SK-N-SH treated with all-trans-retinoic acid at 6 μM for 48 hours (cell line): Measurements from ENCODE around the gene CNNM1.
A peak's percentile ranks its signal among the peaks of the same experiment; 100 is the strongest.

Experiments
- ATAC-seq: fragments of 200-7000 bp; cut with Tn5 transposase; 3 replicates; pipeline ENCODE4 v1.9.1; 2020; ENCODE audit warnings: mild to moderate bottlenecking, moderate library complexity
- BACH2 ChIP-seq: fragments of 250-450 bp; sonication (Bioruptor Pico); IDR thresholded peaks from 2 replicates; pipeline ENCODE4 v1.9.0; 2021; ENCODE audit warnings: mild to moderate bottlenecking, borderline replicate concordance
- ESRRG ChIP-seq: fragments of 250-450 bp; sonication (Bioruptor Pico); IDR thresholded peaks from 2 replicates; pipeline ENCODE4 v1.6.1; 2021; ENCODE audit warnings: mild to moderate bottlenecking
- ISL1 ChIP-seq: fragments of 250-450 bp; sonication (Bioruptor Pico); IDR thresholded peaks from 2 replicates; pipeline ENCODE4 v2.1.2; 2022; ENCODE audit warnings: mild to moderate bottlenecking, moderate library complexity
- OSR1 ChIP-seq: fragments of 250-450 bp; sonication (Bioruptor Pico); IDR thresholded peaks from 2 replicates; pipeline ENCODE4 v1.8.0; 2022; ENCODE audit warnings: moderate library complexity, mild to moderate bottlenecking, inconsistent platforms
- PPARA ChIP-seq: fragments of 250-450 bp; sonication (Bioruptor Pico); IDR thresholded peaks from 2 replicates; pipeline ENCODE4 v1.5.0; 2020; ENCODE audit warnings: mild to moderate bottlenecking, borderline replicate concordance
- RARB ChIP-seq: fragments of 250-450 bp; sonication (Bioruptor Pico); IDR thresholded peaks from 2 replicates; pipeline ENCODE4 v1.8.0; 2021; ENCODE audit warnings: mild to moderate bottlenecking, moderate library complexity
- SNAI2 ChIP-seq: fragments of 250-450 bp; sonication (Bioruptor Pico); IDR thresholded peaks from 2 replicates; pipeline ENCODE4 v1.5.0; 2020; ENCODE audit warnings: mild to moderate bottlenecking, moderate library complexity
- TCF4 ChIP-seq: fragments of 250-450 bp; sonication (Bioruptor Pico); IDR thresholded peaks from 2 replicates; pipeline ENCODE4 v1.8.0; 2021; ENCODE audit warnings: mild to moderate bottlenecking, moderate library complexity, borderline replicate concordance
- TOX ChIP-seq: fragments of 250-450 bp; sonication (Bioruptor Pico); IDR thresholded peaks from 2 replicates; pipeline ENCODE4 v1.8.0; 2021; ENCODE audit warnings: mild to moderate bottlenecking, moderate library complexity, borderline replicate concordance
- ZC3H10 ChIP-seq: fragments of 250-450 bp; sonication (Bioruptor Pico); IDR thresholded peaks from 2 replicates; pipeline ENCODE4 v1.5.1; 2021; ENCODE audit warnings: mild to moderate bottlenecking, moderate library complexity
- ZFP3 ChIP-seq: fragments of 250-450 bp; sonication (Bioruptor Pico); IDR thresholded peaks from 2 replicates; pipeline ENCODE4 v1.5.0; 2020; ENCODE audit warnings: mild to moderate bottlenecking, moderate library complexity
- ZFP30 ChIP-seq: fragments of 450-650 bp; formaldehyde crosslinking; IDR thresholded peaks from 2 replicates; pipeline ENCODE4 v1.5.0; 2022; ENCODE audit warnings: mild to moderate bottlenecking, moderate library complexity
- ZNF565 ChIP-seq: fragments of 450-650 bp; formaldehyde crosslinking; conservative IDR thresholded peaks from 2 replicates; pipeline ENCODE4 v1.5.0; 2020; ENCODE audit warnings: low read depth, mild to moderate bottlenecking, moderate library complexity
- ZNF70 ChIP-seq: fragments of 450-650 bp; formaldehyde crosslinking; IDR thresholded peaks from 2 replicates; pipeline ENCODE4 v1.5.0; 2020; ENCODE audit warnings: mild to moderate bottlenecking, moderate library complexity
- ZNF8 ChIP-seq: fragments of 450-650 bp; formaldehyde crosslinking; IDR thresholded peaks from 2 replicates; pipeline ENCODE4 v1.5.0; 2020; ENCODE audit warnings: mild to moderate bottlenecking, moderate library complexity
- TF ChIP-seq, protein P1 (sequence below): fragments of 250-450 bp; sonication (Bioruptor Pico); IDR thresholded peaks from 2 replicates; pipeline ENCODE4 v1.5.1; 2021; ENCODE audit warnings: mild to moderate bottlenecking, moderate library complexity
- TF ChIP-seq, protein P2 (sequence below): fragments of 250-450 bp; sonication (Bioruptor Pico); IDR thresholded peaks from 2 replicates; pipeline ENCODE4 v1.5.1; 2020; ENCODE audit warnings: low read depth, mild to moderate bottlenecking, moderate library complexity
- TF ChIP-seq, protein P3 (sequence below): fragments of 250-450 bp; sonication (Bioruptor Pico); IDR thresholded peaks from 2 replicates; pipeline ENCODE4 v1.8.0; 2020; ENCODE audit warnings: mild to moderate bottlenecking, moderate library complexity, borderline replicate concordance
- TF ChIP-seq, protein P4 (sequence below): fragments of 250-450 bp; sonication (Bioruptor Pico); IDR thresholded peaks from 2 replicates; pipeline ENCODE4 v1.5.0; 2020; ENCODE audit warnings: mild to moderate bottlenecking, moderate library complexity
- TF ChIP-seq, protein P5 (sequence below): fragments of 250-450 bp; sonication (Bioruptor Pico); IDR thresholded peaks from 2 replicates; pipeline ENCODE4 v1.8.0; 2021; ENCODE audit warnings: low read depth, mild to moderate bottlenecking, moderate library complexity, borderline replicate concordance

Gene CNNM1

DNA sequence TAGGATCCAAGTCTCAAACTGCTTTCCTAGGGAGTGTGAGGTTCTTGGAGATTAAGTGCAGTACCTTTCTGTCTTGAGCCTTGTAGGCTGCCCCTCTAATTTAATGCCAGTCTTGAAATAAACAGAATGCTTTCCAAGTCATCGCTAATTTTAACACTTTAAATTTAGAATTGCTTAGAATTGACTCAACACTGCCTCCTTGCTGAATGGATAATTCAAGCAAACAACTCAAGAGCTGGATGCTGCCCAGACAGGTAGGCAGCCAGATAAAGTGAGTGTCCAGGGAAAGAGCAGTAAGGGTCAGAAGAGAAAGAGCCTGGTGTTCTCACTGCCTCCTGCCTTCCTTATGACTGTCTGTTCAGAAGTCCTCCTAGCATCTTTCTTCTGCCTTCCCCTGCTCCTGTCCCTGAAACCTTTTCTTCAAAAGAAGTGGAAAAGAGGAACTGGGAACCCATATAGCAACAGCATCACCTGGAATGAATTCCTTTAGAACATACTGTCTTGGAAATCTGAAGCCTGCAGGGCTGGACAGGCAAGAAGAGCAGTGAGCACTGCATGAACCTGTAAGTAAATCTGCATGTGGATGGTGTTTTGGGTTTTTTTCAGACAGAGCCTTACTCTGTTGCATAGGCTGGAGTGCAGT, 104.3 kb downstream of the CNNM1 start:
- TF ChIP-seq ZFP30 (CRISPR knock-in tag) (no peak), BACH2 (no peak), SNAI2 (CRISPR knock-in tag) (no peak), TCF4 (no peak), ZFP3 (CRISPR knock-in tag) (no peak), ISL1 (CRISPR knock-in tag) (no peak), ESRRG (CRISPR knock-in tag) (no peak), ZNF565 (CRISPR knock-in tag) (no peak), ZC3H10 (CRISPR knock-in tag) (no peak), ZNF8 (no peak), PPARA (CRISPR knock-in tag) (no peak), TOX (CRISPR knock-in tag) (no peak), OSR1 (CRISPR knock-in tag) (no peak), ZNF70 (CRISPR knock-in tag) (no peak), RARB (CRISPR knock-in tag) (no peak)
- TF ChIP-seq, protein P1, sequence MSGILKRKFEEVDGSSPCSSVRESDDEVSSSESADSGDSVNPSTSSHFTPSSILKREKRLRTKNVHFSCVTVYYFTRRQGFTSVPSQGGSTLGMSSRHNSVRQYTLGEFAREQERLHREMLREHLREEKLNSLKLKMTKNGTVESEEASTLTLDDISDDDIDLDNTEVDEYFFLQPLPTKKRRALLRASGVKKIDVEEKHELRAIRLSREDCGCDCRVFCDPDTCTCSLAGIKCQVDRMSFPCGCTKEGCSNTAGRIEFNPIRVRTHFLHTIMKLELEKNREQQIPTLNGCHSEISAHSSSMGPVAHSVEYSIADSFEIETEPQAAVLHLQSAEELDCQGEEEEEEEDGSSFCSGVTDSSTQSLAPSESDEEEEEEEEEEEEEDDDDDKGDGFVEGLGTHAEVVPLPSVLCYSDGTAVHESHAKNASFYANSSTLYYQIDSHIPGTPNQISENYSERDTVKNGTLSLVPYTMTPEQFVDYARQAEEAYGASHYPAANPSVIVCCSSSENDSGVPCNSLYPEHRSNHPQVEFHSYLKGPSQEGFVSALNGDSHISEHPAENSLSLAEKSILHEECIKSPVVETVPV (CRISPR knock-in tag) = no peak
- TF ChIP-seq, protein P2, sequence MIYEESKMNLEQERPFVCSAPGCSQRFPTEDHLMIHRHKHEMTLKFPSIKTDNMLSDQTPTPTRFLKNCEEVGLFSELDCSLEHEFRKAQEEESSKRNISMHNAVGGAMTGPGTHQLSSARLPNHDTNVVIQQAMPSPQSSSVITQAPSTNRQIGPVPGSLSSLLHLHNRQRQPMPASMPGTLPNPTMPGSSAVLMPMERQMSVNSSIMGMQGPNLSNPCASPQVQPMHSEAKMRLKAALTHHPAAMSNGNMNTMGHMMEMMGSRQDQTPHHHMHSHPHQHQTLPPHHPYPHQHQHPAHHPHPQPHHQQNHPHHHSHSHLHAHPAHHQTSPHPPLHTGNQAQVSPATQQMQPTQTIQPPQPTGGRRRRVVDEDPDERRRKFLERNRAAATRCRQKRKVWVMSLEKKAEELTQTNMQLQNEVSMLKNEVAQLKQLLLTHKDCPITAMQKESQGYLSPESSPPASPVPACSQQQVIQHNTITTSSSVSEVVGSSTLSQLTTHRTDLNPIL (CRISPR knock-in tag) = no peak
- TF ChIP-seq, protein P3, sequence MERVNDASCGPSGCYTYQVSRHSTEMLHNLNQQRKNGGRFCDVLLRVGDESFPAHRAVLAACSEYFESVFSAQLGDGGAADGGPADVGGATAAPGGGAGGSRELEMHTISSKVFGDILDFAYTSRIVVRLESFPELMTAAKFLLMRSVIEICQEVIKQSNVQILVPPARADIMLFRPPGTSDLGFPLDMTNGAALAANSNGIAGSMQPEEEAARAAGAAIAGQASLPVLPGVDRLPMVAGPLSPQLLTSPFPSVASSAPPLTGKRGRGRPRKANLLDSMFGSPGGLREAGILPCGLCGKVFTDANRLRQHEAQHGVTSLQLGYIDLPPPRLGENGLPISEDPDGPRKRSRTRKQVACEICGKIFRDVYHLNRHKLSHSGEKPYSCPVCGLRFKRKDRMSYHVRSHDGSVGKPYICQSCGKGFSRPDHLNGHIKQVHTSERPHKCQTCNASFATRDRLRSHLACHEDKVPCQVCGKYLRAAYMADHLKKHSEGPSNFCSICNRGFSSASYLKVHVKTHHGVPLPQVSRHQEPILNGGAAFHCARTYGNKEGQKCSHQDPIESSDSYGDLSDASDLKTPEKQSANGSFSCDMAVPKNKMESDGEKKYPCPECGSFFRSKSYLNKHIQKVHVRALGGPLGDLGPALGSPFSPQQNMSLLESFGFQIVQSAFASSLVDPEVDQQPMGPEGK (CRISPR knock-in tag) = no peak
- ATAC-seq = no peak

DNA sequence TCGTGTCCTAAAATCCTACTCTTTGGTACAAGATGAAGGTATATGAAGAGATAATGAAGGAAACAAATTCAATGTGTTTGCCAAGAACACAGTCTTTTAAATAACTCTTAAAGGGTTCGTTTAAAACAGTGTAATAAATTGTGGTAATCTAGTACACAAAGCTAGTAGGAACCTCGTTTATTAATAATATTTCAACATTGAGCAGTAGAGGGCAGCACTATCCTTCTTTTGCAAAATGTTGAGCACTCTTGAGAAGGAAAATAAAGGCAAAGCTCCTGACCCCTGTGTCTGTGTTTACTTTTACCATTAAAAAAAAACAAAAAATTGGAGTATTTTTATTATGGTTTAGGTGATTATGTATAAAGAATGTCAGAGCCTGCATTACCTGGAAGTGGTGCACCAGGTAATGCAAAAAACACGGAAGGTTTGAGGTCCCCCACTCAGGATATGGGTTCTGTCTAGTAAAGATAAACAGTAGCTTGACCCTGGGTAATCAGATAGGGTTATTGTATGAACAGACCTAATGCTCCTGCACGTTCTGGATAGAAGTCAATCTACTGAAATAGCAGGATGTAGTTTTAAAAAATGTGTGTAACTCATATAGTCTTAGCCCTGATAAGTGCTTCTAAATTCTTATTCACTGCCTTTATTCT, 107.0 kb downstream of the CNNM1 start:
- ATAC-seq = peak; percentile 86
- TF ChIP-seq ZNF70 (CRISPR knock-in tag) (no peak), ISL1 (CRISPR knock-in tag) (no peak), TCF4 (no peak), OSR1 (CRISPR knock-in tag) (no peak), BACH2 (no peak), TOX (CRISPR knock-in tag) (no peak), SNAI2 (CRISPR knock-in tag) (no peak), ZFP3 (CRISPR knock-in tag) (no peak), ZC3H10 (CRISPR knock-in tag) (no peak)
- TF ChIP-seq, protein P4, sequence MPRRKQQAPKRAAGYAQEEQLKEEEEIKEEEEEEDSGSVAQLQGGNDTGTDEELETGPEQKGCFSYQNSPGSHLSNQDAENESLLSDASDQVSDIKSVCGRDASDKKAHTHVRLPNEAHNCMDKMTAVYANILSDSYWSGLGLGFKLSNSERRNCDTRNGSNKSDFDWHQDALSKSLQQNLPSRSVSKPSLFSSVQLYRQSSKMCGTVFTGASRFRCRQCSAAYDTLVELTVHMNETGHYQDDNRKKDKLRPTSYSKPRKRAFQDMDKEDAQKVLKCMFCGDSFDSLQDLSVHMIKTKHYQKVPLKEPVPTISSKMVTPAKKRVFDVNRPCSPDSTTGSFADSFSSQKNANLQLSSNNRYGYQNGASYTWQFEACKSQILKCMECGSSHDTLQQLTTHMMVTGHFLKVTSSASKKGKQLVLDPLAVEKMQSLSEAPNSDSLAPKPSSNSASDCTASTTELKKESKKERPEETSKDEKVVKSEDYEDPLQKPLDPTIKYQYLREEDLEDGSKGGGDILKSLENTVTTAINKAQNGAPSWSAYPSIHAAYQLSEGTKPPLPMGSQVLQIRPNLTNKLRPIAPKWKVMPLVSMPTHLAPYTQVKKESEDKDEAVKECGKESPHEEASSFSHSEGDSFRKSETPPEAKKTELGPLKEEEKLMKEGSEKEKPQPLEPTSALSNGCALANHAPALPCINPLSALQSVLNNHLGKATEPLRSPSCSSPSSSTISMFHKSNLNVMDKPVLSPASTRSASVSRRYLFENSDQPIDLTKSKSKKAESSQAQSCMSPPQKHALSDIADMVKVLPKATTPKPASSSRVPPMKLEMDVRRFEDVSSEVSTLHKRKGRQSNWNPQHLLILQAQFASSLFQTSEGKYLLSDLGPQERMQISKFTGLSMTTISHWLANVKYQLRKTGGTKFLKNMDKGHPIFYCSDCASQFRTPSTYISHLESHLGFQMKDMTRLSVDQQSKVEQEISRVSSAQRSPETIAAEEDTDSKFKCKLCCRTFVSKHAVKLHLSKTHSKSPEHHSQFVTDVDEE = no peak
- TF ChIP-seq, protein P5, sequence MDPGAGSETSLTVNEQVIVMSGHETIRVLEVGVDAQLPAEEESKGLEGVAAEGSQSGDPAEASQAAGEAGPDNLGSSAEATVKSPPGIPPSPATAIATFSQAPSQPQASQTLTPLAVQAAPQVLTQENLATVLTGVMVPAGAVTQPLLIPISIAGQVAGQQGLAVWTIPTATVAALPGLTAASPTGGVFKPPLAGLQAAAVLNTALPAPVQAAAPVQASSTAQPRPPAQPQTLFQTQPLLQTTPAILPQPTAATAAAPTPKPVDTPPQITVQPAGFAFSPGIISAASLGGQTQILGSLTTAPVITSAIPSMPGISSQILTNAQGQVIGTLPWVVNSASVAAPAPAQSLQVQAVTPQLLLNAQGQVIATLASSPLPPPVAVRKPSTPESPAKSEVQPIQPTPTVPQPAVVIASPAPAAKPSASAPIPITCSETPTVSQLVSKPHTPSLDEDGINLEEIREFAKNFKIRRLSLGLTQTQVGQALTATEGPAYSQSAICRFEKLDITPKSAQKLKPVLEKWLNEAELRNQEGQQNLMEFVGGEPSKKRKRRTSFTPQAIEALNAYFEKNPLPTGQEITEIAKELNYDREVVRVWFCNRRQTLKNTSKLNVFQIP (CRISPR knock-in tag) = no peak
- TF ChIP-seq, protein P2 (CRISPR knock-in tag) = no peak
- TF ChIP-seq, protein P1 (CRISPR knock-in tag) = no peak
